ENCODE measurements around the gene RGS12.

RGS12 gene

DNA sequence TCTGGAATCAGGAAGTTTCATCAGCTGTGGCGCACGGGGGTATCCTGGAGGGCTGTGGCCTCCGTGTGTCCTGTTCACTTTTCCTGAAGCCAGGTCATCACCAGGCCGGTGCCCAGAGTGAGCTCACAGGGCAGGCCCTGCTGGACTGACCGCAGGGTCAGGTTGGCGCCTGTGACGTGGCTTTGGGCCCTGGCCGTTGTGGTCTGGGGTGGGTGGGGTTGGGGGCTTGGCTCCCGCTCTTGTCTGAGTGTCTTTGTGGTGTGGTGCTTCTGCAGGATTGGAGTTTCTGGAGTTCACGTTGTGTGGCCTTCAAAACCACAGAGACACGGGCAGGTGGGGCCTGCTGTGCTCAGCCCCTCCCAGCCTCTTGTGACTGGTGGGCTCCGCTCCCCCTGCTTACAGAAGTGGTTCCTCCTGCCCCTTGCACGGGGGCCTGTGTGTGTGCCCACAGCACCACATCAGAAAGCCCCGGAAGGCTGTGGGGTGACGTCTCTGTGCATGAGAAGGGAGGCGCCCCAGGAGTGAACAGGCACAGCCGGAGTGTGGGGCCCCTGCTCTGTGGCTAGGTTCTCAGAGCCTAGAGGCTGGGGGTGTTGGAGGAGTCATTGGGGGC, 9.5 kb downstream of the RGS12 start:
- peak; percentile 41 for DNase-seq (ENCODE audit: insufficient read length)
- TF ChIP-seq TAF1 (IDR thresholded peaks at IDR 0.05; ENCODE audit: borderline replicate concordance, low read depth, low read length), result no peak
- FAIRE-seq, result no peak

DNA sequence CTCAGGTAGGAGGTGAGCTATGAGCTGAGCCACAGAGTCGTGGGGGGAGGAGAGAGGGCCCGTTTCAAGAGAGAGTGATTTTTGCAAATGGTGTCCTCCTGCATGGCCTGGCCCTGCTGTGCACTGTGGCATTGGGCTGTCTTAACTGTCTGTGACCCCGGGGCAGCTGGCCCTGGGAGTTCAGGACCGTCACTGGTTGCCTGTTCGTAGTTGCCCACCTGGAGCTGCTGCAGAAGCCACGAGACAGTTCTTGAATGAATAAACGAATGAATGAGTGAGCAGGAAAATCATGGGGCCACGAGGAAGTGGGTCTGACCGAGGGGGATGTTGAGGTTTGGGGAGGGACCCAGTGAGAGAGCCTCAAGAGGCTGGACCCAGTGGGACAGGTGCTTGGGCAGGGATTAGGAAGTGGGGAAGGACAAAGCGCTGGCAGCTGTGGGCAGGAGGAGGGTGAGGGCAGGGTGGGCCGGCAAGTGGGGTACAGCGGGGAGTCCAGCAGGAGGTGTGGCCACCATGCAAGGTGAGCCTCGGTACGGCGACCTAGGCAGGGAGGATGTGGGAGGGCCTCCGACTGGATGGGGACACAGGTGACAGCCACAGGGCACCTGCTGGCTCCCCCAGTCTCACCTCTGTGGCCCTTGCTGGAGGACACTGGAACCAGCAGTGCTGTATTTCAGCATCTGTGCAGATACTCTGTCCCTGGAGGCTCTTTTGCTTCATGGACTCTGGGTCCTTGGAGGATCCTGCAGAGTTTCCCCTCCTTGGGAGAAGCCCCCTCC, 10.2 kb downstream of the RGS12 start:
- no peak for DNase-seq (ENCODE audit: insufficient read length)
- TF ChIP-seq POLR2A (IDR thresholded peaks at IDR 0.05; ENCODE audit: low read depth, low read length), result no peak
- TF ChIP-seq TAF1 (IDR thresholded peaks at IDR 0.05; ENCODE audit: borderline replicate concordance, low read depth, low read length), result no peak
- no peak for TF ChIP-seq POLR2AphosphoS5 (IDR thresholded peaks at IDR 0.05; ENCODE audit: low read depth, low read length)
- FAIRE-seq, result no peak

DNA sequence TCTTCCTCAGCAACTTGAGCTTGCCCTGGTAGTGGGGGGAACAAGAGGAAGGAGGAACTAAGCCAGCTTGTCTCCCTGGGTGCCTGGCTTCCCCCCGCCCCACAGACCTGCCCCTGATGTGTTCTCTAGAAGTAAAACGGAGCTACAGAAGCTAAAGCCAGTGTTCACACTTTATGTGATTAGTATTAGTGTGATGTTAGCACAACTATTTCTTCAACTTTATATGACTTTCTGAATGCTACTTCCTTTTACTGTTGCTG, 10.7 kb downstream of the RGS12 start:
- no peak for FAIRE-seq
- no peak for DNase-seq (ENCODE audit: insufficient read length)
- TF ChIP-seq POLR2A (IDR thresholded peaks at IDR 0.05; ENCODE audit: low read depth, low read length), result no peak
- no peak for TF ChIP-seq POLR2AphosphoS5 (IDR thresholded peaks at IDR 0.05; ENCODE audit: low read depth, low read length)
- no peak for TF ChIP-seq TAF1 (IDR thresholded peaks at IDR 0.05; ENCODE audit: borderline replicate concordance, low read depth, low read length)

DNA sequence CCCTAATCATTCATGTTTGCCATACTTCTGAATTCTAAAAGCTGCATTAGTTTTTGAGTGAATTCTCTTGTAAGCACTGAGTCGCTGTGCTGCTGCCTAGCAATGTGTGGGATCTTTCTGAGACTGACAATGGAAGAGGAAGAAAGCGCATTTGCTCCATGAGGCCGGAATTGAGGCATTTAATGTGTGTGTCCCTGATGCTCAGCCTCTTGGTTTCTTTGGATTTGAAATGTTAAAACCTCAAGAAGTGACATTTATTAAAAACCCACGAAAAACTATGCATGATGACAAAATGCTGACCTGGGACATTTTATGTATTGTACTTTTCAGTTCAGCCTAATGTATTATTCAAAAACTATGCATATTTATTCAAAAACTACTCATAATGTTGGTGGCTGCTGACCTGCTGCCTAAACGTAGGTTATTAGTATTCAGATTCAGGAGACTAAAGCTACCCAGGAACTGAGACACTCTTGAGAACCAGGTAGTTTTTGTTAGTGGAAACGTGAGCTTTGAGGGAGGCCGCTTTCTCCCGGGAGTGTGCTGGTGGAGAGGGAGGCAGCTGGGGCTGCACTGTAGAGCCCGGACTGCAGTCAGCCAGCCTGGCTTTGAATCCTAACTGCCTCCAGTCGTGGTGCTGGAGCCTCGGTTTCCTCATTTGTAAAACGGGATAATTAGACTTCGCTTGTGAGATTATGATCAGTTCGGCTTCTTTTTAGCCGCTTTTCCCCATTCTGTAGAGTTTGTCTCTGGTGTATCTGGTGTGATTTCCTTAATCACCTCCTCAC, 11.3 kb downstream of the RGS12 start:
- TF ChIP-seq TAF1 (IDR thresholded peaks at IDR 0.05; ENCODE audit: borderline replicate concordance, low read depth, low read length) (no peak), POLR2A (IDR thresholded peaks at IDR 0.05; ENCODE audit: low read depth, low read length) (no peak), POLR2AphosphoS5 (IDR thresholded peaks at IDR 0.05; ENCODE audit: low read depth, low read length) (no peak)
- FAIRE-seq (no peak), DNase-seq (ENCODE audit: insufficient read length) (no peak)

DNA sequence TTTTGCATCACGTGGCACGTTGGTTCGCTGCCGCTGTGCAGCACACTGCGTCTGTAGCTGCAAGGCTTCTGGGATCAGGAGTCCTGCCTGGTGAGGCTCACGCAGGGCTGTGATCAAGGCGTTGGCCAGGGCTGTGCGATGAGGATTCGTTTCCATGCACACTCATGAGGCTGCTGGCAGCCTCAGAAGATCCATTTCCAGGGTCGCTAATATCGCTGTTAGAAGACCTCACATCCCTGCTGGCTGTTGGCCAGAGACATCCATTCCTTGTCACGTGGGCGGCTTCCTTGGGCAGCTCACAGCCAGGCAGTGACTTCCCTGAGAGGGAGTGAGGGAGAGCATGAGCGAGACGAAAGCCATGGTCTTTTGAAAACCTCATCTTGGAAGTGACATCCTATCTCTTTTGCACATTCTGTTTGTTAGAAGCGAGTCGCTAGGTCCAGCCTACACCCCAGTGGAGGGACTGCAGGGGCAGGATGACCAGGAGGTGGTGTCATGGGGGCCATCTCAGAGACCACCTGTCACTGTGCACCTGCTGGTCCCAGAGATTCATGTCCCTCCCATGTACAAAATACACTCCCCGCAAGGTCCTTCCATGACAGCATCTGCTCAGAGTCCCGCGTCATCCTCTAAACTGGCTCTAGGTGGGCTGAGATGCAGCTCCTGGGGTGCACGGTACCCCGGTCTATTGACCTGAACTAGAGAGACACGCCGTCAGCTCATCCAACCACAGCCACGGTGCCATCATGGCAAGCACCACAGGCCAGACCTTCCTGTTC, 12.2 kb downstream of the RGS12 start:
- DNase-seq (ENCODE audit: insufficient read length), result no peak

DNA sequence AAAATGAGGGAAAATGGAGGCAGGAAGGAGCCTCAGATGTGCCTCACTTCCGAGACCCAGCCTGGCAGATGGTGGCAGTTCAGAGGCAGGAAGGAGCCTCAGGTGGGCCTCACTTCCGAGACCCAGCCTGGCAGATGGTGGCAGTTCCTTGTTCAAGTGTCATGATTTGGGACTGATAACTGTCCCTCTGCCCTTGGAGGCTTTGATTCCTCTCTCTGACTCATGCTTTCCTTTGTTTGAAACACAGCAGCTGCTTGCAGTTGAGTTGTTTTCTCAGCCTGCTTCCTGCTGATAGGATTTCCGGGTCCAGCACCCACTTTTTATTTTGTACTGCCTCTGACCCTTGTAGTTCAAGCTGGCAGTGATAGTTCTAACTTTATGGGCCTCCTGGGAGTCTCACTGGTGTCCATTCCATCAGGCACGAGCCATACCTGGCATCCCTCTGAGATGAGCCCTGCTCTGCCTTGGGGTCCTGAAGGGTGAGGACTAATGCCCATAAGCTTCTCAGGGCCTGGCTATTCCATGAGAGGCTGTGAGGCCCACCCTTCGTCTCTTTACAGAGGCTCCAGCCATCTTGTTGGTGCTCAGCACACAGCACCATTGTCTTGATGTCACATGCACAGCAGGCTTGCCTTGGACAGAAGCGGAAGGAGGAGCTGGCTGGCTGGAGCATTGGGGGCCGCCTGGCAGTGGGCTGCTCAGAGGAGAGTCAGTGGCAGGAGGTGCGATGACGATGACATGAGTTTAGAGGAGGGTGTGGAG, 13.0 kb downstream of the RGS12 start:
- no peak for FAIRE-seq
- no peak for TF ChIP-seq TAF1 (IDR thresholded peaks at IDR 0.05; ENCODE audit: borderline replicate concordance, low read depth, low read length)
- TF ChIP-seq POLR2AphosphoS5 (IDR thresholded peaks at IDR 0.05; ENCODE audit: low read depth, low read length), result no peak
- DNase-seq (ENCODE audit: insufficient read length), result no peak

More for the DNA sequence above, 12.2 kb downstream of the RGS12 start:
- no peak for FAIRE-seq
- no peak for TF ChIP-seq POLR2A (IDR thresholded peaks at IDR 0.05; ENCODE audit: low read depth, low read length)
- TF ChIP-seq POLR2AphosphoS5 (IDR thresholded peaks at IDR 0.05; ENCODE audit: low read depth, low read length), result no peak
- TF ChIP-seq TAF1 (IDR thresholded peaks at IDR 0.05; ENCODE audit: borderline replicate concordance, low read depth, low read length), result no peak

DNA sequence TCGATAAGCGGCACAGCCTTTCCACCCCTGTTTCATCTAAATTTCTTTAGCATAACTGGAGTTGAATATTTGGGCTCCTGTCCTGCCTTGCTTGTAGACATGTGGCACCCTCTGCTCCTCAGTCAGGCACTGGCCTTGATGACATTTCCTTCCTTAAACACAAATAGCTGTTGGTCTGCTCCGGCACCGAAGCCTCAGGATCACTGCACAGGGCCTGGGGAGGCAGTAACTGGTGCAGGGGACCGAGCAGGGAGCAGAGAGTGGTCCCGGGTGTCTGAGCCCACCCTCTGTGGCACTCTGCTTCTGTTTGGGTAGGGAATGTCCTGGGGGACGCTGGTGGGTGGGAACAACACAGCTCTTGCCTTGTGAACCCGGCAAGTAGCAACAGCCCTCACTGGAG, 13.6 kb downstream of the RGS12 start:
- TF ChIP-seq POLR2AphosphoS5 (IDR thresholded peaks at IDR 0.05; ENCODE audit: low read depth, low read length) (no peak), POLR2A (IDR thresholded peaks at IDR 0.05; ENCODE audit: low read depth, low read length) (no peak), TAF1 (IDR thresholded peaks at IDR 0.05; ENCODE audit: borderline replicate concordance, low read depth, low read length) (no peak)
- DNase-seq (ENCODE audit: insufficient read length) (no peak), FAIRE-seq (no peak)

DNA sequence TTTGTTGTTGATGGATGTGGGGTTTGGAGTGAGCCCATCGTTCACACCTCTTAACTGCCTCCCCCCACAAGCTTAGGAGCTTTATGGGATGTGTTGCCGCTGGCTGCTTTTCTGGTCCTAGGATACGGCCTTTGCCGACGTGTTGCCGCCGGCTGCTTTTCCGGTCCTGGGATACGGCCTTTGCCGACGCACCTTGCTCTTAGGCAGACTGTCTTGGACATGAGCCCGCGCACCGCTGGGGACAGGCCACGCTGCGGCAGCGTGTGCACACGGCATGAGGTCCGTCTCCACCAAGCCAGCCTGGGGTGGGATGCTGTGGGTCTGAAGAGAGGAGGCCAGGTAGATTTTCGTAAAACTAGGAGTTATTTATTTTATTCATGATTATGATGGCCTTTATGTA, 14.2 kb downstream of the RGS12 start:
- TF ChIP-seq POLR2A (IDR thresholded peaks at IDR 0.05; ENCODE audit: low read depth, low read length), result no peak
- no peak for TF ChIP-seq POLR2AphosphoS5 (IDR thresholded peaks at IDR 0.05; ENCODE audit: low read depth, low read length)
- TF ChIP-seq TAF1 (IDR thresholded peaks at IDR 0.05; ENCODE audit: borderline replicate concordance, low read depth, low read length), result no peak
- no peak for DNase-seq (ENCODE audit: insufficient read length)
- FAIRE-seq, result no peak

DNA sequence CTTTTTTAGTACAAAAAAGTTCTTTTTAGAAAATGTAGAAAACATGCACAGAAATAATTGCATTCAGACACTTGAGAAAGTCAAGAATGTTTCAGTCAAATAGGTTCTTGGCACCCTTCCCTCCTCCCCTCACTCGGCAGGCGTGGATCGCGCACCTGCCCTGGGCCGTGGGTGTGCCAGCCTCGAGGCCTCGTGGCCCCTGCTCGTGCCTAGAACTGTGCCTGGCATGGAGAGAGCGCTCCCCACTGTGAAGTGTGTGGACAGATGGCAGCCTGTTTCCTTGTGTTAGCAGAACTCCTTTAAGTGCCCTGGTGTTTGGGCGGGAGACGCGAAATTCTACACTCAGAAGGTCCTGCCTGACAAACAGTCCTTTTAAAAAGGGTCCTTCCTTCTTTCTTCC, 14.7 kb downstream of the RGS12 start:
- FAIRE-seq, result no peak
- no peak for DNase-seq (ENCODE audit: insufficient read length)
- TF ChIP-seq POLR2A (IDR thresholded peaks at IDR 0.05; ENCODE audit: low read depth, low read length), result no peak
- no peak for TF ChIP-seq TAF1 (IDR thresholded peaks at IDR 0.05; ENCODE audit: borderline replicate concordance, low read depth, low read length)
- TF ChIP-seq POLR2AphosphoS5 (IDR thresholded peaks at IDR 0.05; ENCODE audit: low read depth, low read length), result no peak

DNA sequence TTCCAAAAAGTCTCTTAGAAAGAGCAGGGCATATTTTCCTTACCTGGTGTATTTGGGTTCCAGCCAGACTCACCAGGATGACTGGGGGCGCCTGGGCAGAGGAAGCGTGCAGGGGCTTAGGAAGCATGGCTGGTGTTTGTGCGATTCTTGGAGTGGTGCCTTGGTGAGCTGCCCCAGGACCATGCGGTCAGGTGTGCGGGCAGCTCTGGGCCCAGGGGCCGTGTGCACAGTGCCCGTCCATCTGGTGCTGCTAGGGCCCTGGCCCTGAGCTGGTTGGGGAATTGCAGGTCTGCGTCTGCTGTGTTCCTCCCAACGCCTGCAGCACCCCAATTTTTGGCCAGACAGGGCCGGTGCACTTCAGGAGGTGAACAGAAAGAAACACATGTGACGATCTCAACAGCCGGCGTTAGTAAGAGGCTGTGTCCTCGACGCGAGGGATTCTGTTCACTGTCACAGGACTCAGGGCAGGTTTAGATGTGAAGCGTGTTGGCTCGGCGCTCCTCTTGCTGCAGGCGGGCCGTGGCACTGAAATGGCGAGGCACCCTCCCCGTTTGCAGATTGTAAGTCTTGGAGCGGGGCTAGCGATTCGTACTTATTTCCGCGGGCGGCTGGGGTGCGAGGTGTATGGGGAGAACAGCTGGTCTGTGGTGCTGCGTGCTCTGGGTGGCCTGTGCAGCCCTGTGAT, 15.2 kb downstream of the RGS12 start:
- no peak for FAIRE-seq
- no peak for DNase-seq (ENCODE audit: insufficient read length)
- no peak for TF ChIP-seq POLR2AphosphoS5 (IDR thresholded peaks at IDR 0.05; ENCODE audit: low read depth, low read length)
